K562 (cell line): ENCODE data around the gene RABL6. TPM values are rescaled to one million over a fixed set of nuclear protein-coding genes. Genes with fewer than 3 reads are reported as not detected.

ENCODE experiments used
- CBX2 ChIP-seq: fragments of 200-600 bp; sonication (generic); IDR thresholded peaks from one replicate; pipeline ENCODE4 v1.6.1; 2012; ENCODE audit warnings: mild to moderate bottlenecking, low read length, inconsistent platforms; ENCODE audit not compliant: insufficient read depth, poor library complexity, severe bottlenecking
- EP300 ChIP-seq: IDR thresholded peaks from 2 replicates; pipeline ENCODE4 v1.6.1; 2012; ENCODE audit warnings: low read length, improper control_type of control experiment
- ERF ChIP-seq: fragments of 450-650 bp; formaldehyde crosslinking; IDR thresholded peaks from 2 replicates; pipeline ENCODE4 v1.4.0; 2020; ENCODE audit warnings: mild to moderate bottlenecking, mixed read lengths
- GTF2E2 ChIP-seq: fragments of 200-800 bp; sonication (Bioruptor generic); IDR thresholded peaks from 2 replicates; pipeline ENCODE4 v1.6.1; 2016; ENCODE audit warnings: missing genetic modification characterization, missing compliant biosample characterization
- KLF16 ChIP-seq: IDR thresholded peaks from 2 replicates; pipeline ENCODE4 v1.6.1; 2016; ENCODE audit warnings: antibody characterized with exemption
- MAFG ChIP-seq: fragments of 450-650 bp; conservative IDR thresholded peaks from 2 replicates; pipeline ENCODE4 v1.6.1; 2016; ENCODE audit warnings: missing genetic modification characterization, missing compliant biosample characterization
- MECOM ChIP-seq: fragments of 250-450 bp; sonication (Bioruptor Pico); IDR thresholded peaks from 2 replicates; pipeline ENCODE4 v1.8.0; 2022; ENCODE audit warnings: inconsistent platforms
- NR1H2 ChIP-seq: sonication (generic); formaldehyde crosslinking; IDR thresholded peaks from 2 replicates; pipeline ENCODE4 v1.4.0; 2020; ENCODE audit warnings: mild to moderate bottlenecking, missing genetic modification reagents
- POLR2AphosphoS5 ChIP-seq: IDR thresholded peaks from 2 replicates; pipeline ENCODE4 v1.6.1; 2011; ENCODE audit warnings: mild to moderate bottlenecking, low read depth, low read length, moderate library complexity; ENCODE audit not compliant: control insufficient read depth, insufficient read depth
- RFX5 ChIP-seq: IDR thresholded peaks from 2 replicates; pipeline ENCODE4 v1.6.1; 2011; ENCODE audit warnings: low read depth, mild to moderate bottlenecking, improper control_type of control experiment, low read length
- SIN3B ChIP-seq: fragments of 450-650 bp; IDR thresholded peaks from 2 replicates; pipeline ENCODE4 v1.6.1; 2017; ENCODE audit warnings: low read depth, mild to moderate bottlenecking, moderate library complexity
- SMAD4 ChIP-seq: fragments of 250-450 bp; sonication (Bioruptor Pico); conservative IDR thresholded peaks from 2 replicates; pipeline ENCODE4 v1.8.0; 2021; ENCODE audit warnings: inconsistent platforms, mild to moderate bottlenecking, moderate library complexity
- SRSF7 ChIP-seq: fragments of 200-400 bp; formaldehyde crosslinking; optimal IDR thresholded peaks from 2 replicates; pipeline ENCODE3; 2017; ENCODE audit warnings: mild to moderate bottlenecking, low read depth, low read length
- STAG1 ChIP-seq: sonication (generic); formaldehyde crosslinking; IDR thresholded peaks from 2 replicates; pipeline ENCODE4 v1.5.0; 2020; ENCODE audit warnings: missing genetic modification reagents, borderline replicate concordance
- TSC22D4 ChIP-seq: fragments of 450-650 bp; IDR thresholded peaks from 2 replicates; pipeline ENCODE4 v1.6.1; 2016; ENCODE audit warnings: missing genetic modification characterization, missing biosample characterization, control low read depth
- U2AF1 ChIP-seq: fragments of 200-400 bp; formaldehyde crosslinking; optimal IDR thresholded peaks from 2 replicates; pipeline ENCODE3; 2017; ENCODE audit warnings: mild to moderate bottlenecking, low read depth, low read length, moderate library complexity
- ZKSCAN8 ChIP-seq: fragments of 200-800 bp; sonication (Bioruptor generic); IDR thresholded peaks from 2 replicates; pipeline ENCODE4 v1.6.1; 2016; ENCODE audit warnings: missing genetic modification characterization, missing compliant biosample characterization
- ZNF175 ChIP-seq: fragments of 200-800 bp; sonication (Bioruptor generic); IDR thresholded peaks from 2 replicates; pipeline ENCODE4 v1.6.1; 2016; ENCODE audit warnings: low read depth, mild to moderate bottlenecking, missing genetic modification characterization, missing compliant biosample characterization
- polyA plus RNA-seq, 8 experiments: library from polyadenylated mRNA; depleted of rRNA in 4 of 8; stranded (reverse) in 5 of 8; unstranded in 3 of 8; fragments of >200 nt; fragmentation: Nextera tagmentation in 2 of 8; fragmentation: Illumina TruSeq in 1 of 8; extraction: Ambion mirVana in 2 of 8; extraction: Trizol in 1 of 8; gene quantifications; 2 replicates each; pipeline versions ENCODE4 v1.2.1 to v1.2.3, GENCODE V29; 2011 to 2014; ENCODE audit warnings: inconsistent platforms in 1 of 8, missing spikeins in 1 of 8
- total RNA-seq, 7 experiments: library from RNA; depleted of rRNA in 6 of 7; stranded (reverse); fragments of >200 nt in 6 of 7; fragmentation: Illumina TruSeq in 2 of 7; extraction: Trizol in 2 of 7; gene quantifications; 2 replicates each; pipeline versions ENCODE4 v1.2.1 to v1.2.3, GENCODE V29; 2011 to 2021; ENCODE audit warnings: low replicate concordance in 1 of 7
- TF ChIP-seq, protein P1 (sequence below): sonication (generic); formaldehyde crosslinking; IDR thresholded peaks from 2 replicates; pipeline ENCODE4 v1.8.0; 2023; ENCODE audit warnings: mild to moderate bottlenecking, missing genetic modification reagents
- TF ChIP-seq, protein P2 (sequence below): sonication (generic); formaldehyde crosslinking; IDR thresholded peaks from 2 replicates; pipeline ENCODE4 v1.9.0; 2022; ENCODE audit warnings: mild to moderate bottlenecking, missing genetic modification reagents
- TF ChIP-seq, protein P3 (sequence below): fragments of 450-650 bp; IDR thresholded peaks from 2 replicates; pipeline ENCODE4 v1.7.1; 2018; ENCODE audit warnings: mild to moderate bottlenecking, low read depth; ENCODE audit not compliant: partially characterized antibody

The RABL6 gene
- total and polyA plus RNA-seq, 9 of the 15 experiments (the other 6 are each of a cell fraction or from before 2014, with no cell fraction given): 5.6 to 181 (median 84.5) TPM

DNA sequence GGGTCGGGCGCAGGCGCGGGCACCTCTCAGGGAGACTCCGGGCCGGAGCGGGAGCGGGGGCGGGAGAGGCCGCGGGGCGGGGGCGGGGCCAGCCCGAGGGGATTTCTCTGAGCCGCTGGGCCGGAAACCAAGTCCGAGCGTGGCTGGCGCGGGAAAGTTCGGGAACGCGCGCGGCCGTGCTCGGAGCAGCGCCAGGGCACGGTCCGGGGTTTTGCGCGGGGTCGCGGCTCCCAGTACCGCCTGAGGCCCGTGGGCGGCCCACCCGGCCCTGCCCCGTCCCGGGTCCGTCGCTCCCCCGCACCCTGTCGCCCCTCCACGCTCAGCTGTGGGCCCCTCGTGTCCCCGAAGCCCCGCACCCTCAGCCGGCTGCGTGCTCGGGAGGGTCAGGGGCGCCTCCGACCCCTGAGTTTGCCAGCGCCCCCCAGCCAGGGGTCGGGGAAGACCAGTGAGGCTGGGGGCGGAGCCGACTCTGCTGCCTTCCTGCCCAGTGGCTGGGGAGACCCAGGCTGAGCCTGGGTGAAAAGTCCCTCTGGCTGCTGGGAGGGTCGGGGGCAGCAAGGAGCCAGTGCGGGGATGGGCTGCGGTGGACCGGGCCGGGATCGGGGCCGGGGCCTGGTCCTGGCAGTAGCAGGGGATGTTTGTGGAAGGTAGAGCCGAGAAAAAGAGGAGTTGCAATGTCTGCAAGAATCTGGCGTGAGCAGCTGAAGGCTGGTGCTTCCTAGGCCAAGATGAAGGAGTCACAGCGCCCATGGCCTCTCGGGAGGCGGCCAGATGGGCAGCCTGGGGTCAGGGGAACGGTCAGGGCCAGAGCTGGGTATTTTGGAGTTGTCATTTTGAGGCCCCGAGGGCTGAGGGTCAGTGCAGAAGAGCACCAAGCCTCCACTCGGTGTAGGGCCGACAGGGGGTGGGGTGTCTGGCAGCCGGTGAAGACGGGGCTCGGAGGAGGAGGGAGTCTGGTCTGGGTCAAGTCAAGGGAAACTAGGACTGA lies 79.2 kb downstream of the RABL6 start (continued):
- TF ChIP-seq, protein P1, sequence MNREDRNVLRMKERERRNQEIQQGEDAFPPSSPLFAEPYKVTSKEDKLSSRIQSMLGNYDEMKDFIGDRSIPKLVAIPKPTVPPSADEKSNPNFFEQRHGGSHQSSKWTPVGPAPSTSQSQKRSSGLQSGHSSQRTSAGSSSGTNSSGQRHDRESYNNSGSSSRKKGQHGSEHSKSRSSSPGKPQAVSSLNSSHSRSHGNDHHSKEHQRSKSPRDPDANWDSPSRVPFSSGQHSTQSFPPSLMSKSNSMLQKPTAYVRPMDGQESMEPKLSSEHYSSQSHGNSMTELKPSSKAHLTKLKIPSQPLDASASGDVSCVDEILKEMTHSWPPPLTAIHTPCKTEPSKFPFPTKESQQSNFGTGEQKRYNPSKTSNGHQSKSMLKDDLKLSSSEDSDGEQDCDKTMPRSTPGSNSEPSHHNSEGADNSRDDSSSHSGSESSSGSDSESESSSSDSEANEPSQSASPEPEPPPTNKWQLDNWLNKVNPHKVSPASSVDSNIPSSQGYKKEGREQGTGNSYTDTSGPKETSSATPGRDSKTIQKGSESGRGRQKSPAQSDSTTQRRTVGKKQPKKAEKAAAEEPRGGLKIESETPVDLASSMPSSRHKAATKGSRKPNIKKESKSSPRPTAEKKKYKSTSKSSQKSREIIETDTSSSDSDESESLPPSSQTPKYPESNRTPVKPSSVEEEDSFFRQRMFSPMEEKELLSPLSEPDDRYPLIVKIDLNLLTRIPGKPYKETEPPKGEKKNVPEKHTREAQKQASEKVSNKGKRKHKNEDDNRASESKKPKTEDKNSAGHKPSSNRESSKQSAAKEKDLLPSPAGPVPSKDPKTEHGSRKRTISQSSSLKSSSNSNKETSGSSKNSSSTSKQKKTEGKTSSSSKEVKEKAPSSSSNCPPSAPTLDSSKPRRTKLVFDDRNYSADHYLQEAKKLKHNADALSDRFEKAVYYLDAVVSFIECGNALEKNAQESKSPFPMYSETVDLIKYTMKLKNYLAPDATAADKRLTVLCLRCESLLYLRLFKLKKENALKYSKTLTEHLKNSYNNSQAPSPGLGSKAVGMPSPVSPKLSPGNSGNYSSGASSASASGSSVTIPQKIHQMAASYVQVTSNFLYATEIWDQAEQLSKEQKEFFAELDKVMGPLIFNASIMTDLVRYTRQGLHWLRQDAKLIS (CRISPR knock-in tag): no peak
- TF ChIP-seq ERF (CRISPR knock-in tag): 0 out of 2 replicates have a peak, but pooled peaks have one; percentile 38
- no peak for TF ChIP-seq TSC22D4 (tag)
- TF ChIP-seq, protein P2, sequence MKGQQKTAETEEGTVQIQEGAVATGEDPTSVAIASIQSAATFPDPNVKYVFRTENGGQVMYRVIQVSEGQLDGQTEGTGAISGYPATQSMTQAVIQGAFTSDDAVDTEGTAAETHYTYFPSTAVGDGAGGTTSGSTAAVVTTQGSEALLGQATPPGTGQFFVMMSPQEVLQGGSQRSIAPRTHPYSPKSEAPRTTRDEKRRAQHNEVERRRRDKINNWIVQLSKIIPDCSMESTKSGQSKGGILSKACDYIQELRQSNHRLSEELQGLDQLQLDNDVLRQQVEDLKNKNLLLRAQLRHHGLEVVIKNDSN (CRISPR knock-in tag): no peak
- no peak for TF ChIP-seq GTF2E2
- no peak for TF ChIP-seq ZNF175 (CRISPR knock-in tag)
- no peak for TF ChIP-seq ZKSCAN8
- TF ChIP-seq EP300: no peak
- TF ChIP-seq SIN3B: peak; percentile 33; the same call in 1 of the 2 replicates
- TF ChIP-seq, protein P3, sequence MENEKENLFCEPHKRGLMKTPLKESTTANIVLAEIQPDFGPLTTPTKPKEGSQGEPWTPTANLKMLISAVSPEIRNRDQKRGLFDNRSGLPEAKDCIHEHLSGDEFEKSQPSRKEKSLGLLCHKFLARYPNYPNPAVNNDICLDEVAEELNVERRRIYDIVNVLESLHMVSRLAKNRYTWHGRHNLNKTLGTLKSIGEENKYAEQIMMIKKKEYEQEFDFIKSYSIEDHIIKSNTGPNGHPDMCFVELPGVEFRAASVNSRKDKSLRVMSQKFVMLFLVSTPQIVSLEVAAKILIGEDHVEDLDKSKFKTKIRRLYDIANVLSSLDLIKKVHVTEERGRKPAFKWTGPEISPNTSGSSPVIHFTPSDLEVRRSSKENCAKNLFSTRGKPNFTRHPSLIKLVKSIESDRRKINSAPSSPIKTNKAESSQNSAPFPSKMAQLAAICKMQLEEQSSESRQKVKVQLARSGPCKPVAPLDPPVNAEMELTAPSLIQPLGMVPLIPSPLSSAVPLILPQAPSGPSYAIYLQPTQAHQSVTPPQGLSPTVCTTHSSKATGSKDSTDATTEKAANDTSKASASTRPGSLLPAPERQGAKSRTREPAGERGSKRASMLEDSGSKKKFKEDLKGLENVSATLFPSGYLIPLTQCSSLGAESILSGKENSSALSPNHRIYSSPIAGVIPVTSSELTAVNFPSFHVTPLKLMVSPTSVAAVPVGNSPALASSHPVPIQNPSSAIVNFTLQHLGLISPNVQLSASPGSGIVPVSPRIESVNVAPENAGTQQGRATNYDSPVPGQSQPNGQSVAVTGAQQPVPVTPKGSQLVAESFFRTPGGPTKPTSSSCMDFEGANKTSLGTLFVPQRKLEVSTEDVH: peak; percentile 42
- TF ChIP-seq MECOM (CRISPR knock-in tag): no peak
- TF ChIP-seq POLR2AphosphoS5: no peak
- TF ChIP-seq KLF16: no peak
- TF ChIP-seq SMAD4: no peak
- TF ChIP-seq RFX5: no peak
- TF ChIP-seq SRSF7: no peak
- no peak for TF ChIP-seq STAG1 (CRISPR knock-in tag)
- no peak for TF ChIP-seq MAFG (tag)
- no peak for TF ChIP-seq CBX2
- no peak for TF ChIP-seq NR1H2 (CRISPR knock-in tag)
- TF ChIP-seq U2AF1: peak; percentile 22
